Stimulated activated CD4-positive, alpha-beta T cell treated with anti-CD3 and anti-CD28 coated beads, Interleukin-1b, Interleukin-23, amount 100 ng/mL, for 48 hours (primary cell): ENCODE measurements around the gene BBS5.
"Not testable (repeated sequence)": the region's sequence is repeated elsewhere in the genome, so short reads cannot be mapped to it uniquely, and the experiment has no call there.

Experiments
- DNase-seq: peaks from one replicate; pipeline ENCODE4 v3.0.0-alpha.2; 2020

The BBS5 gene

GRCh38 chr2:169479257-169480078 lies at the start of gene BBS5:
BBS5 (plus strand) TSS chr2:169479494; CDS start chr2:169479554, 60 bp downstream.
- DNase-seq: peak; percentile 78

GRCh38 chr2:169431772-169432171 lies 47.5 kb upstream of the BBS5 start:
- DNase-seq: not testable (repeated sequence)

- not testable (repeated sequence) for DNase-seq
Observed at GRCh38 chr2:169434236-169434635, 45.1 kb upstream of the BBS5 start.

- no peak for DNase-seq
Observed at GRCh38 chr2:169438466-169439072, 40.7 kb upstream of the BBS5 start.

GRCh38 chr2:169439900-169440299 lies 39.4 kb upstream of the BBS5 start:
- no peak for DNase-seq

GRCh38 chr2:169446452-169446851 lies 32.8 kb upstream of the BBS5 start:
- no peak for DNase-seq

- no peak for DNase-seq
Observed at GRCh38 chr2:169448316-169448715, 31.0 kb upstream of the BBS5 start.

GRCh38 chr2:169448865-169449264 lies 30.4 kb upstream of the BBS5 start:
- DNase-seq: no peak

- DNase-seq: no peak
Observed at GRCh38 chr2:169452080-169452479, 27.2 kb upstream of the BBS5 start.

- DNase-seq: not testable (repeated sequence)
Observed at GRCh38 chr2:169453044-169453443, 26.2 kb upstream of the BBS5 start.

GRCh38 chr2:169461143-169461542 lies 18.2 kb upstream of the BBS5 start:
- DNase-seq: no peak

- DNase-seq: no peak
Observed at GRCh38 chr2:169462896-169463695, 16.2 kb upstream of the BBS5 start.

GRCh38 chr2:169464466-169464865 lies 14.8 kb upstream of the BBS5 start:
- DNase-seq: no peak

GRCh38 chr2:169464882-169465281 lies 14.4 kb upstream of the BBS5 start:
- no peak for DNase-seq

- DNase-seq: no peak
Observed at GRCh38 chr2:169468841-169469240, 10.5 kb upstream of the BBS5 start.

GRCh38 chr2:169469952-169470572 lies 9.2 kb upstream of the BBS5 start:
- DNase-seq: no peak

- DNase-seq: no peak
Observed at GRCh38 chr2:169472249-169472648, 7.0 kb upstream of the BBS5 start.

- no peak for DNase-seq
Observed at GRCh38 chr2:169476459-169476858, 2.8 kb upstream of the BBS5 start.

- DNase-seq: no peak
Observed at GRCh38 chr2:169478339-169478738, 955 bp upstream of the BBS5 start.

GRCh38 chr2:169478745-169479256 lies 493 bp upstream of the BBS5 start:
- DNase-seq: no peak

- no peak for DNase-seq
Observed at GRCh38 chr2:169480079-169480465, 778 bp downstream of the BBS5 start.

- DNase-seq: no peak
Observed at GRCh38 chr2:169485650-169486138, 6.4 kb downstream of the BBS5 start.

GRCh38 chr2:169486487-169486886 lies 7.2 kb downstream of the BBS5 start:
- DNase-seq: no peak
